Tibial nerve (tissue), 4 donors: ENCODE measurements around the gene RAD23A.

ENCODE experiments used
- CTCF ChIP-seq, 5 experiments: fragments of 200-600 bp in 3 of 5; fragments of 450-650 bp in 2 of 5; sonication (generic) in 3 of 5; IDR thresholded peaks; one replicate each; pipeline ENCODE4 v1.5.1; 2016 to 2019; ENCODE audit warnings: antibody characterized with exemption in 5 of 5, mild to moderate bottlenecking in 3 of 5, moderate library complexity in 2 of 5
- EP300 ChIP-seq, 2 donors: sonication (generic); formaldehyde crosslinking; IDR thresholded peaks; one replicate each; pipeline ENCODE4 v1.6.1; 2017; ENCODE audit warnings: antibody characterized with exemption in 2 of 2, mild to moderate bottlenecking in 1 of 2
- POLR2A ChIP-seq, 2 donors: fragments of 450-650 bp; IDR thresholded peaks; one replicate each; pipeline ENCODE4 v1.6.1; 2017; ENCODE audit warnings: antibody characterized with exemption in 2 of 2, mild to moderate bottlenecking in 2 of 2, moderate library complexity in 2 of 2

GRCh38 chr19:12913011-12913561 lies 32.6 kb upstream of the RAD23A start:
- no peak for TF ChIP-seq CTCF (IDR thresholded peaks at IDR 0.05)
- TF ChIP-seq POLR2A (IDR thresholded peaks at IDR 0.05): no peak
- peak in 1 of 2 donors; percentile 57 for TF ChIP-seq EP300 (IDR thresholded peaks at IDR 0.05)
